Common myeloid progenitor, CD34-positive (primary cell): ENCODE measurements around the gene SURF4.

Experiments used
- CTCF ChIA-PET: fragments of 350-600 bp; sonication (Branson Sonifier 250); formaldehyde crosslinking; loops from one replicate; lab custom pipeline; 2021; ENCODE audit warnings: antibody characterized with exemption; lab: Charles Lee
- POLR2A ChIA-PET: fragments of 350-600 bp; sonication (Branson Sonifier 250); formaldehyde crosslinking; loops from one replicate; lab custom pipeline; 2021; ENCODE audit warnings: antibody characterized with exemption; lab: Charles Lee
- DNase-seq, 3 donors: peaks; one replicate each; pipeline versions ENCODE4 v3.0.0 to v3.0.0-alpha.2; 2013
- H3K27ac ChIP-seq, 2 experiments: 1 replicate in 1 of 2; 2 replicates in 1 of 2; pipeline ENCODE4 v1.7.0; 2013; ENCODE audit warnings: inconsistent platforms in 2 of 2, low read length in 2 of 2, mild to moderate bottlenecking in 2 of 2, low read depth in 1 of 2, moderate library complexity in 1 of 2; ENCODE audit not compliant: severe bottlenecking in 2 of 2, insufficient read depth in 1 of 2, poor library complexity in 1 of 2
- H3K27me3 ChIP-seq, 5 experiments: replicated peaks in 2 of 5; 1 replicate in 3 of 5; 2 replicates in 2 of 5; pipeline versions ENCODE4 v1.6.1 to v1.7.0; 2013; ENCODE audit warnings: low read length in 4 of 5, mild to moderate bottlenecking in 2 of 5, moderate library complexity in 2 of 5, inconsistent platforms in 1 of 5; ENCODE audit not compliant: insufficient read depth in 5 of 5, control insufficient read depth in 4 of 5
- H3K36me3 ChIP-seq, 4 experiments: 1 replicate in 2 of 4; 2 replicates in 2 of 4; pipeline versions ENCODE4 v1.6.1 to v1.7.0; 2013; ENCODE audit warnings: low read length in 3 of 4, control low read depth in 1 of 4, mild to moderate bottlenecking in 1 of 4; ENCODE audit not compliant: control insufficient read depth in 4 of 4, insufficient read depth in 4 of 4
- H3K4me1 ChIP-seq, 4 experiments: 1 replicate in 3 of 4; 2 replicates in 1 of 4; pipeline versions ENCODE4 v1.6.1 to v1.7.1; 2013; ENCODE audit warnings: low read length in 3 of 4, mild to moderate bottlenecking in 3 of 4, control low read depth in 1 of 4, inconsistent platforms in 1 of 4, moderate library complexity in 1 of 4; ENCODE audit not compliant: control insufficient read depth in 4 of 4, insufficient read depth in 4 of 4; ENCODE audit errors: control extremely low read depth in 1 of 4
- H3K4me3 ChIP-seq, 7 experiments: 1 replicate in 4 of 7; 2 replicates in 3 of 7; pipeline versions ENCODE4 v1.5.1 to v1.7.0; 2013; ENCODE audit warnings: mild to moderate bottlenecking in 7 of 7, low read length in 6 of 7, moderate library complexity in 6 of 7, inconsistent platforms in 2 of 7, low read depth in 2 of 7, control low read depth in 1 of 7; ENCODE audit not compliant: insufficient read depth in 4 of 7, control insufficient read depth in 1 of 7; ENCODE audit errors: extremely low read depth in 1 of 7
- H3K9me3 ChIP-seq, 5 experiments: 1 replicate in 4 of 5; 2 replicates in 1 of 5; pipeline versions ENCODE4 v1.6.1 to v1.7.1; 2013; ENCODE audit warnings: low read length in 4 of 5, mild to moderate bottlenecking in 2 of 5, inconsistent platforms in 1 of 5, low read depth in 1 of 5, moderate library complexity in 1 of 5; ENCODE audit not compliant: control insufficient read depth in 4 of 5, insufficient read depth in 2 of 5; ENCODE audit errors: control extremely low read depth in 1 of 5
- WGBS: methylation state at CpG from one replicate; pipeline ENCODE4 v1.1.5; 2013; ENCODE audit not compliant: insufficient coverage; 5-methylcytosine and 5-hydroxymethylcytosine counted together

SURF4 gene

DNA sequence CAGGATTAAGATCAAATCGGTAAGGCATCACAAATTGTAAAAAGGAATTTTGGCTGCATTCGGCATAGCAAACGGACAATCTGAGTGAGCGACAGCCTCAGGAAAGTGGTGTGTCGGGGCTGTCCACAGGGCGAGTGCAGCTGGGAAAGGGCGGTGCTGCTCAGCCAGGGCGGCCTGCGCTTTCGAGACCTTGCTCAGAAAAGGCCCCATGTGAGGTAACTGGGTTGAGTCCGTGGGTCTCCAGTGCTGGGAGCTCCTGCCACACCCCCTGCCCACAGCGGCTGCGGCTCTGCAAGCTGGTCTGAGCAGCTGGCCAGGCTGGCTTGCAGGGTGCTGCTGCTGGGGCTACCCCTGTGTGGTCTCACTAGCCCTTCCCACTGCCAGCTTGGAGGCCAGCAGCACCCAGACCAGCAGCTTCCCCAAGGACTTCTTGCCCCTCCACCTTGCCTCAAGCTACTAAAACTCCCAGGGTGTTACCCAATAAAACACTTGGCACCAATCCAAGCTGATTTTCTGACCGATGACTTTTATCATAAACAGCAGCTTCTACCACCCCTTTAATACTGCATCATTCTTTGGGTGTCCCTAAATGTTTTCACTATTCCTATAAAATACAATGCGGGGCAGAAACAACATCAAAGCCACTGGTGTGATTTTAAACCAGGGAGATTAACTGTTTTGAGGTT is 13.4 kb downstream of the SURF4 start:
- DNase-seq = no peak
- WGBS = 99% methylated on average over 14 of the region's 15 CpGs
- Histone ChIP-seq H3K36me3 (peaks cover 18 to 86% (median 67%) of the 10 kb centered on the region in 4 experiments), H3K4me1 (peaks cover 0 to 2% (median under 1%) of the 10 kb centered on the region in 4 experiments), H3K9me3 (no peaks in the 10 kb centered on the region), H3K4me3 (no peak overlapping the region), H3K27ac (no peak overlapping the region), H3K27me3 (no peaks in the 10 kb centered on the region)
- ChIA-PET POLR2A (interaction anchor here (1.0 to 1.5 kb wide), 3 partner anchors 10 to 13 kb away, joined by 3 to 5 read pairs (median 3); partner anchors contain the start of genes STKLD1 and SURF4), CTCF (interaction anchor here (0.8 to 2.9 kb wide), 2 partner anchors 10 to 124 kb away, joined by 3 to 16 read pairs; no protein-coding TSS in a partner anchor)

DNA sequence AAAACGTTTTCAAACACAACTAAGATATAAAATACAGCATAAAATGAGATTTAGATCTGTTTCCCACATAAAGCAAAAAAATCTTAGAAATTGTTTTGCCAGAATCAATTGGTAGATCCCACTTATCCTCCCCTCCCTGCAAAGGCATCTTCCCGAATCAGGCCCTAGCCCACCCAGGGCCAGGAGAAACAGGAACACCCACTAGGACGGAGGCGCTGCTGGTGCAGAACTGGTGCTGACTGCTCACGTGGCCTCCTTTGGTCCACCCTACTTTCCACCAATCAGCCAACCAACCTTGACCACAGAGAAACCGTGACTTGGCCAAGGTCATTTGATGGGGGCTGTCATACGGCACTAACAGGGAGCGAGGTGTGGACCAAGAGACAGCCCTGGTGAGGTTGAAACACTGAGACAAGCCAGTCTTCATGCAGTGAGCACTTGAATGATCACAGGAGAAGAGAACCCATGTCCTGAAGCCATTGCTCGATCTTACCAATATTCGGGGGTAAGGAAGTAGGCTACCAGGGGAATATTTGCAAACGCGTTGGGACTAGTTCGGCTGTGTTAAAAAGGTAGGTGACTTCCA is 14.3 kb downstream of the SURF4 start:
- Histone ChIP-seq H3K4me3 (no peak overlapping the region), H3K9me3 (no peaks in the 10 kb centered on the region), H3K27me3 (no peaks in the 10 kb centered on the region), H3K36me3 (peaks cover 14 to 78% (median 62%) of the 10 kb centered on the region in 4 experiments), H3K4me1 (peaks cover 0 to 9% (median 9%) of the 10 kb centered on the region in 4 experiments), H3K27ac (no peak overlapping the region)
- CTCF ChIA-PET = interaction anchor here (1.0 to 7.2 kb wide), 3 partner anchors 10 to 11 kb away, joined by 6 to 75 read pairs (median 16); no protein-coding TSS in a partner anchor
- POLR2A ChIA-PET = no interaction called here
- 98% methylated on average over 12 of the region's 13 CpGs for WGBS
- DNase-seq = no peak

DNA sequence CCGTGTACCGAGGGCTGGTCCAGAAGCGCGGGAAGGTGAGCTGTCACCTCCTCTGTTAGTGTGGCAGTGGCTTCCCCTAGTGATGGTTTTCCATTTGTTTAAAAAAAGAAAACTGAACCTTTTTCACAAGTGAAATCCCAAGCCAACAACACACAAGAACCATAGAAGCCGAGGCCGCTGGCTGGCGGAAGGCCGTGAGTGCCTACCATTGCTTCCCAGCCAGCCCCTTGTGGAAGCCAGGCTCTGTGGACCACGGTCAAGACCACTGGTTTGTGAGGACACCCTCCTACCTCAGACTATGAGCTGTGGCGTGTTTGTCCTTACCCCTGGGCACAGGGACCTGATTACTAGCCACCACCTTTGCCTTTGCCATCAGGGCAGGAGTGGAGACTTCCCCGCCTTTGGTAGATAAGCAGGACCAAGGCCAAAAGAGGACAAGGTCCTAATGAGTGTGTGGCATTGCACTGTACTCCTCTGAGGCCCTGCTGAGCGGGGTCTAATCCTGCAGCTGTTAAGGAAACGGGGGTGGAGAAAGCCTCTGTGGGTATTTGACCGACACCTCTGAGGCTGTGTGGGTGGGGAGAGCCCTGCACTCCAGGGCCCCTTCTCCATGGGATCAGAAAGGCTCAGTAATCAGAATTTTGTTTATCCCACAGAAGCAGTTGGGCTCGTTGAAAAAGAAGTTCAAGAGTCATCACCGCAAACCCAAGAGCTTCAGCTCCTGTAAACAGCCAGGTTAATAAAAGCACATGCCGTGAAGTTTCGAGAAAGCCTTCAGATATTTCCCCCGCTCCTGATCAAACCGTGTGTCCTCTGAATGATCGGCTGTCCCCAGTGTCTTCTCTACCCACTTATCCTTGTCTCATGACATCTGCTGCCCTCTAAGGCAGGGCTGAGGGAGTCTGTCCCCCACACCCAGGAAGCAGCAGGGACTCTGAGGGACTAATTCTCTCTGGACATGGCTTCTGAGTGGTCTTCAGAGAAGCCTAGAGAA is 15.2 kb downstream of the SURF4 start:
- no peak overlapping the region for H3K4me3 ChIP-seq
- no peaks in the 10 kb centered on the region for H3K9me3 ChIP-seq
- peaks cover 0 to 13% (median 11%) of the 10 kb centered on the region in 4 experiments for H3K4me1 ChIP-seq
- WGBS = 92% methylated on average over 21 of the region's 21 CpGs
- no peak overlapping the region for H3K27ac ChIP-seq
- no peaks in the 10 kb centered on the region for H3K27me3 ChIP-seq
- ChIA-PET CTCF (interaction anchor here (0.7 to 7.2 kb wide), 7 partner anchors 9 to 183 kb away, joined by 3 to 75 read pairs (median 3); no protein-coding TSS in a partner anchor), POLR2A (interaction anchor here (1.8 to 2.2 kb wide), 2 partner anchors 11 to 13 kb away, joined by 7 read pairs; partner anchors contain the start of genes MED22 and RPL7A)
- no peak for DNase-seq
- H3K36me3 ChIP-seq = peaks cover 9 to 69% (median 53%) of the 10 kb centered on the region in 4 experiments

DNA sequence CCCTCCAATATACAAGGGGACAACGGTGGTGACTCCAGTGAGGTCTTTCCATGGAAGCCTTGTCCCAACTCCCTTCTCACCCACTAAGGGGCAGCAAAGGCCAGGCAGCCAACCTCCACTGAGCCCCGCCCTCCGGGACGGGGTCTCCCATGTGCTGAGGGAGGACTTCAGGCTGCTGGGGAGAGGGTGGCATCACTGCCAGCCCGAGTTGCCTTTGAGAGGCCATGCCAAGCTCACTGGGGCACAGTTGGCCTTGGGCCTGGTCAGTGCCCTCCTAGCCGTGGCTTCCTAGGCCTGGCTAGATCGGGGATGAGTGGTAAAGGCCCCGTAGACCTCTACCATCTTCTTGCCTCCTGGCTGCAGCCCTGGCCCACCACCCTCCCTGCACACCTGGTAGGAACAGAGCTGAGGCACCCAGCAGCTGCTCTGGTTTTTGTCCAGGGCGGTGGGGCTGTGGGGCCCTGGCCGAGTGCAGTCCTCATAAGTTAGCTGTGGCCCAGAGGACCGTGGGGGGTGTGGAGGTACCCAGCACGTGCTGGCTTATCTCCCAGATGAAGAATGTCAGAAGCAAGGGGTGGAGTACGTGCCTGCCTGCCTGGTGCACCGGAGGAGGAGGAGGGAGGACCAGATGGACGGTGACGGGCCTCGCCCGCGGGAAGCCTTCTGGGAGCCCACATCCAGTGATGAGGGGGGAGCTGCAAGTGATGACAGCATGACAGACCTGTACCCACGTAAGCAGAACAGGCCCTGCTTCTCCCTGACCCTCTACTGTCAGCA is 16.3 kb downstream of the SURF4 start:
- H3K36me3 ChIP-seq = peaks cover 7 to 59% (median 45%) of the 10 kb centered on the region in 4 experiments
- H3K27me3 ChIP-seq = no peaks in the 10 kb centered on the region
- H3K9me3 ChIP-seq = no peaks in the 10 kb centered on the region
- H3K4me1 ChIP-seq = peaks cover 3 to 22% (median 21%) of the 10 kb centered on the region in 4 experiments
- WGBS = 89% methylated on average over 15 of the region's 20 CpGs
- DNase-seq = peak; percentile 25 to 63 (median 58)
- H3K4me3 ChIP-seq = no peak overlapping the region
- POLR2A ChIA-PET = interaction anchor here (0.5 to 2.2 kb wide), 3 partner anchors 12 to 16 kb away, joined by 3 to 7 read pairs (median 7); partner anchors contain the start of genes MED22, RPL7A and SURF4
- no peak overlapping the region for H3K27ac ChIP-seq
- CTCF ChIA-PET = interaction anchor here (0.7 to 7.2 kb wide), 10 partner anchors 8 to 182 kb away, joined by 3 to 75 read pairs (median 3); no protein-coding TSS in a partner anchor

DNA sequence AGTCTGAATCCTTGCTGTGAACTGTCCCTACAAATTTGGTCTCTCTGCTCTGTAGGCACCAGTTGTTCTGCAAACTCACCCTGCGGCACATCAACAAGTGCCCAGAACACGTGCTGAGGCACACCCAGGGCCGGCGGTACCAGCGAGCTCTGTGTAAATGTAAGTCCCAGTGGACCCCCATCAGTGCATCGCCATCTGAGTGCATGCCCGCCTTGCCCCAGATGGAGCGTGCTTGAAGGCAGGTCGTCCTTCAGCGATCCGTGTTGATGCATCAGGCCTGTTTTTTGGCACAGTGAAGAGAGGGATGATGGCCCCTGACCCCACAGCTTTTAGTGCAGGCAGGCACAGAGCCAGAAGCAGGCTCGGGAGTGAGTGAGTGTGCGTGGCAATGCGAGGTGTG is 18.2 kb downstream of the SURF4 start:
- H3K36me3 ChIP-seq = peaks cover 7 to 55% (median 34%) of the 10 kb centered on the region in 4 experiments
- H3K4me3 ChIP-seq = peak overlapping the region in 1 of 7 experiments; percentile 86
- POLR2A ChIA-PET = no interaction called here

More for the DNA sequence above, 18.2 kb downstream of the SURF4 start:
- over 99% methylated on average over 14 of the region's 14 CpGs for WGBS
- Histone ChIP-seq H3K4me1 (peaks cover 3 to 22% (median 21%) of the 10 kb centered on the region in 4 experiments), H3K27ac (no peak overlapping the region), H3K9me3 (no peaks in the 10 kb centered on the region), H3K27me3 (no peaks in the 10 kb centered on the region)
- CTCF ChIA-PET = interaction anchor here (0.7 to 7.2 kb wide), 9 partner anchors 9 to 331 kb away, joined by 3 to 75 read pairs (median 4); no protein-coding TSS in a partner anchor
- no peak for DNase-seq
